Right lobe of liver (tissue), 6 donors: Measurements from ENCODE around the gene TMEM140. TPM values are rescaled to one million over a fixed set of nuclear protein-coding genes. Genes with fewer than 3 reads are reported as not detected.
A peak's percentile ranks its signal among the peaks of the same experiment; 100 is the strongest.
"Not testable (repeated sequence)": the region's sequence is repeated elsewhere in the genome, so short reads cannot be mapped to it uniquely, and the experiment has no call there.

Source experiments
- ATAC-seq, 4 donors: fragments of 200-7000 bp; cut with Tn5 transposase; one replicate each; pipeline ENCODE4 v1.9.1; 2020; ENCODE audit warnings: mild to moderate bottlenecking in 4 of 4, moderate library complexity in 4 of 4
- DNase-seq, 3 donors: peaks; one replicate each; pipeline ENCODE4 v3.0.0-alpha.2; 2020
- H3K27ac ChIP-seq, 3 donors: fragments of 200-600 bp; one replicate each; pipeline ENCODE4 v1.8.0; 2022
- H3K27me3 ChIP-seq, 2 donors: fragments of 200-600 bp; one replicate each; pipeline ENCODE4 v1.8.0; 2022
- H3K36me3 ChIP-seq, 4 donors: fragments of 200-600 bp; sonication (generic) in 1 of 4; one replicate each; pipeline versions ENCODE4 v1.5.1 to v1.8.0; 2017 to 2022; ENCODE audit warnings: control low read depth in 1 of 4
- H3K4me1 ChIP-seq, 4 donors: fragments of 200-600 bp; sonication (generic) in 1 of 4; one replicate each; pipeline versions ENCODE4 v1.5.1 to v1.8.0; 2017 to 2022; ENCODE audit warnings: control low read depth in 1 of 4
- H3K4me3 ChIP-seq, 3 donors: fragments of 200-600 bp; one replicate each; pipeline ENCODE4 v1.8.0; 2022
- H3K9me3 ChIP-seq, 4 donors: fragments of 200-600 bp; sonication (generic) in 1 of 4; one replicate each; pipeline versions ENCODE4 v1.5.1 to v1.8.0; 2017 to 2022; ENCODE audit warnings: control low read depth in 1 of 4
- POLR2A ChIP-seq: fragments of 450-650 bp; IDR thresholded peaks from one replicate; pipeline ENCODE4 v1.6.1; 2017; ENCODE audit warnings: antibody characterized with exemption, mild to moderate bottlenecking
- WGBS: methylation state at CpG from one replicate; pipeline ENCODE4 v1.1.6; 2018; ENCODE audit warnings: low coverage, low lambda C conversion rate; ENCODE audit not compliant: insufficient coverage; ENCODE audit errors: missing lambda C conversion rate; 5-methylcytosine and 5-hydroxymethylcytosine counted together
- intact Hi-C, 2 donors: fragments of 100-400 bp; cut with DNase I; formaldehyde crosslinking; loops; one replicate each; pipeline versions ENCODE4 v1.11.2 to v1.14.1; 2022
- total RNA-seq, 6 experiments: library from RNA; depleted of rRNA in 2 of 6; stranded (reverse); fragments of >200 nt in 2 of 6; fragmentation: NEBNext Ultra II Directional in 3 of 6; extraction: Animal tissue kit (Norgen Biotek cat#: 25700) in 3 of 6; gene quantifications; one replicate each; pipeline versions ENCODE4 v1.1.0 to v1.2.4, GENCODE V29; 2016 to 2023
- TF ChIP-seq, protein P1 (sequence below), 4 donors: fragments of 200-600 bp in 3 of 4; fragments of 450-650 bp in 1 of 4; IDR thresholded peaks; one replicate each; pipeline versions ENCODE4 v1.5.1 to v1.8.0; 2016 to 2022; ENCODE audit warnings: antibody characterized with exemption in 4 of 4, mild to moderate bottlenecking in 2 of 4
- donor health status: DM: no; HTN: yes; CAD: no.
- donor health status: DM: no; HTN: no; CAD: no.
- donor health status: DM: no; HTN: no; CAD: no.
- donor health status: DM: no; HTN: yes; CAD: no.
- donor health status: DM: no; HTN: yes; CAD: no.

The TMEM140 gene
- total RNA-seq, 6 experiments from 2014 or later: 31.2 to 58.9 (median 37.4) TPM

DNA sequence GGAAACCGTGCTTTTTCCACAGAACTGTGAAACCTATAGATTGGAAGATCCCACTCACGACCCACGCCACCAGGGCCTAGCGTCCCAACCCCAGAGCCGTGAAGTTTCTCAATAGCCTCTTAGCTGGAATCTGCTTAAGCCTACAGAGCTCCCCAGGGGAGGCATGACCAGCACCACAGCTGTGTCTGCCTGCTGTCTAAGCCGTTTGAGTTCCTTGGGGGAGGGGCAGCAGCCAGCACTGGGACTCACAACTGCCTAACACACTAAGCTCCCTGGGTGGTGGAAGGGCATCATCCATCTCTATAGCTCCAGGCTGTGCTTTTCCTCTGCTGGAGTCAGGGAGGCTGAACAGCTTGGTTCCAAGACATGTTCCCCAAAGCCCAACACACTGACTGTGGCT lies 26.0 kb upstream of the TMEM140 start:
- H3K9me3 ChIP-seq: no peaks in the 10 kb centered on the region
- no peak for DNase-seq
- TF ChIP-seq POLR2A: no peak
- TF ChIP-seq, protein P1, sequence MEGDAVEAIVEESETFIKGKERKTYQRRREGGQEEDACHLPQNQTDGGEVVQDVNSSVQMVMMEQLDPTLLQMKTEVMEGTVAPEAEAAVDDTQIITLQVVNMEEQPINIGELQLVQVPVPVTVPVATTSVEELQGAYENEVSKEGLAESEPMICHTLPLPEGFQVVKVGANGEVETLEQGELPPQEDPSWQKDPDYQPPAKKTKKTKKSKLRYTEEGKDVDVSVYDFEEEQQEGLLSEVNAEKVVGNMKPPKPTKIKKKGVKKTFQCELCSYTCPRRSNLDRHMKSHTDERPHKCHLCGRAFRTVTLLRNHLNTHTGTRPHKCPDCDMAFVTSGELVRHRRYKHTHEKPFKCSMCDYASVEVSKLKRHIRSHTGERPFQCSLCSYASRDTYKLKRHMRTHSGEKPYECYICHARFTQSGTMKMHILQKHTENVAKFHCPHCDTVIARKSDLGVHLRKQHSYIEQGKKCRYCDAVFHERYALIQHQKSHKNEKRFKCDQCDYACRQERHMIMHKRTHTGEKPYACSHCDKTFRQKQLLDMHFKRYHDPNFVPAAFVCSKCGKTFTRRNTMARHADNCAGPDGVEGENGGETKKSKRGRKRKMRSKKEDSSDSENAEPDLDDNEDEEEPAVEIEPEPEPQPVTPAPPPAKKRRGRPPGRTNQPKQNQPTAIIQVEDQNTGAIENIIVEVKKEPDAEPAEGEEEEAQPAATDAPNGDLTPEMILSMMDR (IDR thresholded peaks at IDR 0.05): no peak
- no CpG with 5 or more reads among the region's 6 CpGs for WGBS
- no peaks in the 10 kb centered on the region for H3K36me3 ChIP-seq
- H3K27ac ChIP-seq: no peak overlapping the region
- no peaks in the 10 kb centered on the region for H3K4me1 ChIP-seq
- ATAC-seq: no peak
- H3K4me3 ChIP-seq: no peak overlapping the region
- intact Hi-C loops: no loop called here
- H3K27me3 ChIP-seq: no peaks in the 10 kb centered on the region

DNA sequence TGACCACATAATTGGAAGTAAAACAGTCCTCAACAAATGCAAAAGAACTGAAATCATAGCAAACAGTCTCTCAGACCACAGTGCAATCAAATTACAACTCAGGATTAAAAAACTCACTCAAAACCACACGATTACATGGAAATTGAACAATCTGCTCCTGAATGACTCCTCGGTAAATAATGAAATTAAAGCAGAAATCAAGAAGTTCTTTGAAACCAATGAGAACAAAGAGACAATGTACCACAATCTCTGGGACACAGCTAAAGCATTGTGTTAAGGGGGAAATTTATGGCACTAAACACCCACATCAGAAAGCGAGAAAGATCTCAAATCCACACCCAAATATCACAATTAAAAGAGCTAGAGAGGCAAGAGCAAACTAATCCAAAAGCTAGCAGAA lies 23.2 kb upstream of the TMEM140 start:
- H3K9me3 ChIP-seq, H3K27me3 ChIP-seq, H3K36me3 ChIP-seq, DNase-seq, intact Hi-C loops, ATAC-seq, H3K27ac ChIP-seq, H3K4me1 ChIP-seq, H3K4me3 ChIP-seq: not testable (repeated sequence)
- WGBS: 80% methylated on average over 3 of the region's 3 CpGs

DNA sequence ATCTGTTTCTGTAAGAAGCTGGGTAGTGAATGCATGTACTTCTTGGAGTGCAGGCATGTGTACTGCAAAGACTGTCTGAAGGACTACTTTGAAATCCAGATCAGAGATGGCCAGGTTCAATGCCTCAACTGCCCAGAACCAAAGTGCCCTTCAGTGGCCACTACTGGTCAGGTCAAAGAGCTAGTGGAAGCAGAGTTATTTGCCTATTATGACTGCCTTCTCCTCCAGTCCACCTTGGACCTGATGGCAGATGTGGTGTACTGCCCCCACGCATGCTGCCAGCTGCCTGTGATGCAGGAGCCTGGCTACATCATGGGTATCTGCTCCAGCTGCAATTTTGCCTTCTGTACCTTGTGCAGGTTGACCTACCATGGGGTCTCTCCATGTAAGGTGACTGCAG lies 18.9 kb upstream of the TMEM140 start:
- TF ChIP-seq, protein P1 (IDR thresholded peaks at IDR 0.05): no peak
- no peak for TF ChIP-seq POLR2A
- no peaks in the 10 kb centered on the region for H3K36me3 ChIP-seq
- H3K27ac ChIP-seq: no peak overlapping the region
- DNase-seq: no peak
- intact Hi-C loops: no loop called here
- H3K4me3 ChIP-seq: no peak overlapping the region
- no peaks in the 10 kb centered on the region for H3K4me1 ChIP-seq
- H3K27me3 ChIP-seq: no peaks in the 10 kb centered on the region
- ATAC-seq: no peak
- no peaks in the 10 kb centered on the region for H3K9me3 ChIP-seq
- 80% methylated on average over 1 of the region's 1 CpG for WGBS

DNA sequence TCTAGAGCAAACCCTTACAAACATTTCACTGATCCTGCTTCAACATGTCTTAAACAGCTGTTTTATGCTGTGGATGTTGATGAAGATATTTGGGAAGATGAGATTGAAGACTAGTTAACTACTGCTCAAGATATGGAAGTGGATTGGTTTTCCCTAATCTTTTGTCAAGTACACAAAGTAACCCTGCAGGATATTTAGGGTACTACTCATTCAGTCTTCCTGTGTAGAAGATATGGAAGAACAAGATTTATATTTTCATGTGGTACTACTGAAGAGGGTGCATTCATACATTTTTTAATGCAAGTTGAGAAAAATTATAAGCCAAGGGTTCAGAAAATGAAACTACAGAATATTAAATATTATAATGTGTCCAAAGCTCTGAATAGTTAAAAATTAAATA lies 18.3 kb upstream of the TMEM140 start:
- TF ChIP-seq, protein P1 (IDR thresholded peaks at IDR 0.05): no peak
- TF ChIP-seq POLR2A: no peak
- Histone ChIP-seq H3K4me3 (no peak overlapping the region), H3K36me3 (no peaks in the 10 kb centered on the region), H3K27ac (no peak overlapping the region), H3K27me3 (no peaks in the 10 kb centered on the region), H3K4me1 (no peaks in the 10 kb centered on the region), H3K9me3 (no peaks in the 10 kb centered on the region)
- intact Hi-C loops: no loop called here
- ATAC-seq (no peak), DNase-seq (no peak)

DNA sequence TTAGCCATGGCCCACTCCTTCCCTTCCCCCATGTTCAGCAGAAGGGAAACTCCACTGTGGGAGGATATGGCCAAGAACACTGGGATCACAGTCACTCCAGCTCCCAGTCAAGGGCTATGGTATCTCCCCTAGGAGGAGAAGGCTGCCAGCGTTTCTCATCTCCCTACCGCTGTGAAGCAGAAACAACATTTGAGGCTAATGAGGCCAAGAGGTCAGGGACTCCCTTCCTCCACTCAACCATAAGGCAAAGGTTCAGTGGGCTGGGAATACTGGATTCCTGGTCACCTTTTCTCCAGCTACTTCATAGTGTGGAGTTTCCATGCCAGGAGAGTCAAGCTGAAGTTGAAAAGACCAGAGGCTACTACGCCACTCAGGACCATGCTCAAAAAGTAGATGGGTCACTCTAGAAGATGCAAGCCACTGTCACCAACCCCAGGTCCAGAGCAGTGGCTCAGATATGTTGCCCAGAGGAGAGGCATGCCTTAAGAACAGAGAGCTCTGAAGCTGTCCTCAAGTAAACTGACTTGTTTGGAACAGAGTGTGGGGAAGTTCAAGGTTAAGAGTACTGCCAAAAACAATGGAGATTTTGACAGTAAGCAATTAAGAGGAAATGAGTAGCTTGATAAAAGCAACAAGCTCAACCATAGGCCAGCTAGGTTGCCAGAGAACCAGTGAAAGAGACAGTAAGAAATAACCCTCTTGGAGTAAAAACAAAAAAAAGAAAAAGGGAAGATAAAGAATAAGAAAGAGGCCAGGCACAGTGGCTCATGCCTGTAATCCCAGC lies 3.8 kb upstream of the TMEM140 start:
- intact Hi-C loops: no loop called here
- no peaks in the 10 kb centered on the region for H3K36me3 ChIP-seq
- H3K4me3 ChIP-seq: no peak overlapping the region
- no peaks in the 10 kb centered on the region for H3K9me3 ChIP-seq
- H3K27ac ChIP-seq: peak overlapping the region in 1 of 3 donors; percentile 6
- TF ChIP-seq POLR2A: no peak
- TF ChIP-seq, protein P1 (IDR thresholded peaks at IDR 0.05): no peak
- 88% methylated on average over 1 of the region's 3 CpGs for WGBS
- peaks cover 0 to 18% (median 2%) of the 10 kb centered on the region in 4 donors for H3K4me1 ChIP-seq
- DNase-seq (no peak), ATAC-seq (peak; percentile 2 to 55 (median 10))
- H3K27me3 ChIP-seq: no peaks in the 10 kb centered on the region
